Left lobe of liver (tissue), 2 donors: Measurements from ENCODE around the gene VRK1. TPM values are rescaled to one million over a fixed set of nuclear protein-coding genes. Genes with fewer than 3 reads are reported as not detected.
A peak's percentile ranks its signal among the peaks of the same experiment; 100 is the strongest.

Experiments used
- ATAC-seq: fragments of 200-7000 bp; cut with Tn5 transposase; one replicate; pipeline ENCODE4 v1.9.1; 2020; ENCODE audit warnings: mild to moderate bottlenecking, moderate library complexity
- DNase-seq: peaks from one replicate; pipeline ENCODE4 v3.0.0-alpha.2; 2020; ENCODE audit warnings: low spot score
- total RNA-seq: library from RNA; stranded (reverse); gene quantifications from one replicate; pipeline ENCODE4 v1.2.1, GENCODE V29; 2021
- donor health status: DM: no; HTN: no; CAD: no; lungs with moderate emphysema.
- donor health status: DM: no; HTN: yes; CAD: no.

The VRK1 gene
- total RNA-seq, 1 donor from 2014 or later, result 1.8 TPM

- no peak for DNase-seq
- ATAC-seq, result no peak
These were observed 114.4 kb downstream of the VRK1 start for GRCh38 chr14:96911499-96912149.

- no peak for ATAC-seq
- DNase-seq, result no peak
These were observed 117.5 kb downstream of the VRK1 start for GRCh38 chr14:96914571-96915128.

- DNase-seq, result no peak
- no peak for ATAC-seq
These were observed 118.3 kb downstream of the VRK1 start for GRCh38 chr14:96915478-96915877.

GRCh38 chr14:96916751-96917150 lies 119.6 kb downstream of the VRK1 start:
- ATAC-seq, result no peak

GRCh38 chr14:96917442-96917963 lies 120.3 kb downstream of the VRK1 start:
- no peak for ATAC-seq
- no peak for DNase-seq

More at GRCh38 chr14:96916751-96917150, 119.6 kb downstream of the VRK1 start:
- DNase-seq, result no peak

GRCh38 chr14:96920023-96920422 lies 122.8 kb downstream of the VRK1 start:
- DNase-seq (no peak), ATAC-seq (peak; percentile 38)

- ATAC-seq, result no peak
These were observed 123.6 kb downstream of the VRK1 start for GRCh38 chr14:96920820-96921219.

GRCh38 chr14:96922986-96923385 lies 125.8 kb downstream of the VRK1 start:
- ATAC-seq (no peak), DNase-seq (no peak)

More at GRCh38 chr14:96920820-96921219, 123.6 kb downstream of the VRK1 start:
- DNase-seq, result no peak

- no peak for DNase-seq
These were observed 128.2 kb downstream of the VRK1 start for GRCh38 chr14:96925422-96925821.

GRCh38 chr14:96926001-96926400 lies 128.8 kb downstream of the VRK1 start:
- no peak for ATAC-seq
- DNase-seq, result no peak

More at GRCh38 chr14:96925422-96925821, 128.2 kb downstream of the VRK1 start:
- no peak for ATAC-seq

GRCh38 chr14:96928779-96929380 lies 131.7 kb downstream of the VRK1 start:
- DNase-seq, result no peak
- ATAC-seq, result no peak

GRCh38 chr14:96929950-96930349 lies 132.8 kb downstream of the VRK1 start:
- no peak for DNase-seq
- no peak for ATAC-seq

- DNase-seq, result no peak
- no peak for ATAC-seq
These were observed 133.3 kb downstream of the VRK1 start for GRCh38 chr14:96930526-96930925.
